ENCODE results near the gene HERC4.

The HERC4 gene

DNA sequence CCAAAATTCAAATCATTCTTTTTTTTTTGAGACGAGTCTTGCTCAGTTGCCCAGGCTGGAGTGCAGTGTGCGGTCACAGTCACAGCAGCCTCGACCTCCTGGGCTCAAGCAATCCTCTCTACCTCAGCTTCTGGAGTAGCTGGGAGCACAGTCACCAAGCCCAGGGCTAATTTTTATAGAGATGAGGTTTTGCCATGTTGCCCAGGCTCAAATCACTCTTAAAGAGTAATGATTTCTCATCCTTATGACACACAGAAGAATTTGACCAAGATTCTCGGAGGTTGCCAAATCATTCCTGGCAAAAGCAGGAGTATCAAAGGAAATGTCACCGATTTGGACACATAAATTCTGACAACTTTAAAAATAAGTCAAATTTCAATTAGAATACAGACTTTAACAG, 151.5 kb downstream of the HERC4 start:
- H3K4me3 ChIP-seq (ENCODE audit: low read depth, low read length), result no peak overlapping the region
- DNase-seq (ENCODE audit: low read depth), result no peak
- TF ChIP-seq CTCF (conservative IDR thresholded peaks at IDR 0.05; ENCODE audit: low read depth, low read length), result no peak

- H3K4me3 ChIP-seq (ENCODE audit: low read depth, low read length), result no peak overlapping the region
- no peak for DNase-seq (ENCODE audit: low read depth)
- no peak for TF ChIP-seq CTCF (conservative IDR thresholded peaks at IDR 0.05; ENCODE audit: low read depth, low read length)
Measured at GRCh38 chr10:67921065-67921464, 154.0 kb downstream of the HERC4 start.

- DNase-seq (ENCODE audit: low read depth), result no peak
Measured at GRCh38 chr10:67917679-67918078, 157.4 kb downstream of the HERC4 start.

DNA sequence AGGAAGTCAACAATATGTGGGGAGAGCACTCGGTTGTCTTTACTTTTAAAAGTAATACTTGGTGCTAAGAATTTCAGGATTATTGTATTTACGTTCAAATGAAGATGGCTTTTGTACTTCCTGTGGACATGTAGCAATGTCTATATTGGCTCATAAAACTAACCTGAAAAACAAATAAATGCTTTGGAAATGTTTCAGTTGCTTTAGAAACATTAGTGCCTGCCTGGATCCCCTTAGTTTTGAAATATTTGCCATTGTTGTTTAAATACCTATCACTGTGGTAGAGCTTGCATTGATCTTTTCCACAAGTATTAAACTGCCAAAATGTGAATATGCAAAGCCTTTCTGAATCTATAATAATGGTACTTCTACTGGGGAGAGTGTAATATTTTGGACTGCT, 157.9 kb downstream of the HERC4 start:
- no peak overlapping the region for H3K4me3 ChIP-seq (ENCODE audit: low read depth, low read length)

More at GRCh38 chr10:67917679-67918078, 157.4 kb downstream of the HERC4 start:
- no peak overlapping the region for H3K4me3 ChIP-seq (ENCODE audit: low read depth, low read length)
- TF ChIP-seq CTCF (conservative IDR thresholded peaks at IDR 0.05; ENCODE audit: low read depth, low read length), result no peak

GRCh38 chr10:67914777-67915340, 160.2 kb downstream of the HERC4 start:
- no peak for TF ChIP-seq CTCF (conservative IDR thresholded peaks at IDR 0.05; ENCODE audit: low read depth, low read length)
- H3K4me3 ChIP-seq (ENCODE audit: low read depth, low read length), result no peak overlapping the region
- DNase-seq (ENCODE audit: low read depth), result no peak

More for the DNA sequence above, 157.9 kb downstream of the HERC4 start:
- no peak for DNase-seq (ENCODE audit: low read depth)
- TF ChIP-seq CTCF (conservative IDR thresholded peaks at IDR 0.05; ENCODE audit: low read depth, low read length), result no peak

DNA sequence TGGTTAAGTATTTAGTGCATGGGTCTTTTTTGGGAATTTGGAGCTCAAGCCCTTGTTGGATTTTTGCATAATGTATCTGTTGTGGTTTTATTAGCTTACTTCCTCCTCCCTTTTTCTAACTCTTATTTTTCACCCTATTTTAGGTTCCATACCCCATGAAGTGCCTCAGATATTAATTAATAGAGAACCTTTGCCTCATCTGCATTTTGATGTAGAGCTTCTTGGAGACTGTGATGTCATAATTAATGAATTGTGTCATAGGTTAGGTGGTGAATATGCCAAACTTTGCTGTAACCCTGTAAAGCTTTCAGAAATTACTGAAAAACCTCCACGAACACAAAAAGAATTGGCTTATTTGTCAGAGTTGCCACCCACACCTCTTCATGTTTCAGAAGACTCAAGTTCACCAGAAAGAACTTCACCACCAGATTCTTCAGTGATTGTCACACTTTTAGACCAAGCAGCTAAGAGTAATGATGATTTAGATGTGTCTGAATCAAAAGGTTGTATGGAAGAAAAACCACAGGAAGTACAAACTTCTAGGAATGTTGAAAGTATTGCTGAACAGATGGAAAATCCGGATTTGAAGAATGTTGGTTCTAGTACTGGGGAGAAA, 162.6 kb downstream of the HERC4 start:
- no peak overlapping the region for H3K4me3 ChIP-seq (ENCODE audit: low read depth, low read length)
- peak; percentile 28 for DNase-seq (ENCODE audit: low read depth)
- no peak for TF ChIP-seq CTCF (conservative IDR thresholded peaks at IDR 0.05; ENCODE audit: low read depth, low read length)

GRCh38 chr10:67903581-67903980, 171.5 kb downstream of the HERC4 start:
- no peak overlapping the region for H3K4me3 ChIP-seq (ENCODE audit: low read depth, low read length)
- no peak for DNase-seq (ENCODE audit: low read depth)
- no peak for TF ChIP-seq CTCF (conservative IDR thresholded peaks at IDR 0.05; ENCODE audit: low read depth, low read length)

Measured in choroid plexus epithelial cell (primary cell).